ENCODE results near the gene CLCN4. TPM values are rescaled to one million over a fixed set of nuclear protein-coding genes. Genes with fewer than 3 reads are reported as not detected.

Gene CLCN4
- total RNA-seq (2014; rRNA removed; shearing (Covaris generic); ENCODE audit: low replicate concordance): 2.3 and 7.1 TPM in 2 replicates

GRCh38 chrX:10156199-10157031 is at the start of gene CLCN4:
CLCN4 (plus strand) TSS chrX:10156975; CDS start chrX:10185033, 28,058 bp downstream.
- H3K27me3 ChIP-seq: no peaks in the 10 kb centered on the region
- DNase-seq: peak; percentile 75
- peak within 1 kb of the TSS; percentile 45 for H3K4me3 ChIP-seq
- H3K9me3 ChIP-seq: no peaks in the 10 kb centered on the region
- no peaks in the 10 kb centered on the region for H3K36me3 ChIP-seq

- DNase-seq: no peak
- Histone ChIP-seq H3K4me3 (no peak overlapping the region), H3K27me3 (no peaks in the 10 kb centered on the region), H3K36me3 (no peaks in the 10 kb centered on the region), H3K9me3 (no peaks in the 10 kb centered on the region)
These were observed 49.3 kb upstream of the CLCN4 start for GRCh38 chrX:10107483-10107882.

DNA sequence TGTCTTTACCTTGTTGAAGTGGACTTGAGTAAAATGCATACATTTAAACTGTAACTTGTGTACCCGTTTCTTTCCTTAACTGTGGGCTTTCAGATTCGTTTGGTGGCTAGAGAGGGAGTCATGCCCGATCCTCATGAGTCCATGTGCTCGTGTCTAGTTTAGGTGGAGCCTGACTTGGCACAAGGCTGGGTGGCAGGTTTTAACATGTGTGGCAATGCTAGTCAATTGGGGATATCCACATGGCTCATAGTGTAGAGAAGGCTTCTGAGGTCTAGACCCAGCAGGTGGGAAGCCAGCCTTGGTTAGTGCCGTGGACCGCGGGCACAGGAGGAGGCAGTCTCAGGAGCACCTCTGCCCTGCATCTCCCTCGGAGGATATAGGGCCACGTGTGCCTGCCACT is 48.5 kb upstream of the CLCN4 start:
- DNase-seq: no peak
- Histone ChIP-seq H3K9me3 (no peaks in the 10 kb centered on the region), H3K4me3 (no peak overlapping the region), H3K27me3 (no peaks in the 10 kb centered on the region), H3K36me3 (no peaks in the 10 kb centered on the region)

GRCh38 chrX:10109695-10110094 is 47.1 kb upstream of the CLCN4 start:
- Histone ChIP-seq H3K36me3 (no peaks in the 10 kb centered on the region), H3K4me3 (no peak overlapping the region), H3K27me3 (no peaks in the 10 kb centered on the region), H3K9me3 (no peaks in the 10 kb centered on the region)
- no peak for DNase-seq

DNA sequence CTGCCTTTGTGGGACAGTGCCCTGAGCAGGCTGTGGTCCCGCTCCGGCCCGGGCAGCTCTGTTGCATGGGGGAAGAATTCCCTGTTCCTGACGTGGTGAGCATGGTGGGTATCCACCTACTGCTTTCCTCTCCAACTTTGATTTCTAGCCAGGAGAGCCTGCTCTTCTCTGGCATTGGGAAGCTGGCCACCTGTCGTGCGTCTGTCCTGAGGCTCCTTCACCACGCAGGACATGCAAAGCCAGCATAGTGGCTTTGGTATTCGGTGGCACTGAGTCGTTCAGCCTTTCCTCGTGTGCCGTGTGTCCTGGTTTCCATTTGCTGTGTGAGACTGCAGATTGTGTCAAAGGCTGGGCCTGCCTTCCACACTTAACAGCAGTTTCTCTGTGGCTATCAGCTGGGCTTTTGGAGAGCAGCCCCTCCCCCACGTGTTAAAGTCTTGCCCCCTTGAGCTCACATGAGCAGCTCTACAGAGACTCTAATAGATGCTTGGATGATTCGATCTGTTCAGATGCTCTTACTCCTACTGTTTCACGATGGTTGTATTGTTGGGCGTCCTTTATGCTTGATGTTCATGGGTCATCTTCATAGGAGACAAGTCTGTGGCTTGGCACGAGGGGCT is 46.3 kb upstream of the CLCN4 start:
- H3K9me3 ChIP-seq: no peaks in the 10 kb centered on the region
- DNase-seq: no peak
- H3K36me3 ChIP-seq: no peaks in the 10 kb centered on the region

DNA sequence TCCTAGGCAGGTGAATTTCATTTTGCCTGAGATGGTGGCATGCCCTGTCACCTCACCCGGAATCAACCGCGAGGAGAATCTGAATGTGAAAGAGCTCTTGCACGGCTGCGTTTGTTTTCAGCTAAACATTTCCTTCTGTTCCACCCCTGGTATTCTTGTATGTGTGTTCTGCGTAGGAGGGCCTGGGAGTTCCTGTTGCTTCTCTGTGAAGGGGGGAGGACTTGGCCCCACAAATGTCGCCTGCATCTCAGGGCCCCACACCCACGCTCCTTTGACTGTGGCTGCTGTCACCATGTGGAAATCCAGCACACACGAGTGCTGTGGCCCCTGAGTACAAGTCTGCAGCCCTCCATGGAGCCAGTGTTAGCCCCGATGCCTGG is 45.8 kb upstream of the CLCN4 start:
- H3K27me3 ChIP-seq: no peaks in the 10 kb centered on the region
- H3K9me3 ChIP-seq: no peaks in the 10 kb centered on the region
- DNase-seq: no peak
- H3K36me3 ChIP-seq: no peaks in the 10 kb centered on the region
- H3K4me3 ChIP-seq: no peak overlapping the region

More for the DNA sequence above, 46.3 kb upstream of the CLCN4 start:
- Histone ChIP-seq H3K4me3 (no peak overlapping the region), H3K27me3 (no peaks in the 10 kb centered on the region)

GRCh38 chrX:10111364-10112148 is 45.2 kb upstream of the CLCN4 start:
- no peak for DNase-seq
- Histone ChIP-seq H3K36me3 (peaks cover 1% of the 10 kb centered on the region; the same call in 1 of the 2 replicates), H3K4me3 (no peak overlapping the region), H3K27me3 (no peaks in the 10 kb centered on the region), H3K9me3 (no peaks in the 10 kb centered on the region)

DNA sequence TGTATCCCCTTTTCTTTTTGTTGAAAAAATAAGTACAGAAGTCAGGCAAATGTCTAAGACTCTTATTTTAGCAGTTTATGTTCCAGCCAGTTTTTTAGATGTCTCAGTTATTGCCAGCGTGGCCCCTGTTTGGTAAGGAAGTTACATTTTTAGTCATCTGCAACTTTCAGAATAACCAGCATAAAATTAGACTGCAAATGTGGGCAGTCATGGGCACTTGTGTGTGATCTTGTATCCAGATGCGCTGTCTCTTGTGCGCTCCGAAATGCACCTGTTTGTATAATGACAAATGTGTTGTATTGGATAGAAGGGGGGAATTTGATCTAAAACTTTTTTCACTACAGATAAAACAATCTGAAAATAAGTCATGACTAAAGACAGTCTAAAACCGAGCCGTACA is 44.3 kb upstream of the CLCN4 start:
- H3K27me3 ChIP-seq: no peaks in the 10 kb centered on the region
- DNase-seq: no peak
- no peak overlapping the region for H3K4me3 ChIP-seq
- H3K9me3 ChIP-seq: peaks cover 1% of the 10 kb centered on the region
- H3K36me3 ChIP-seq: peaks cover 2% of the 10 kb centered on the region; the same call in 1 of the 2 replicates

DNA sequence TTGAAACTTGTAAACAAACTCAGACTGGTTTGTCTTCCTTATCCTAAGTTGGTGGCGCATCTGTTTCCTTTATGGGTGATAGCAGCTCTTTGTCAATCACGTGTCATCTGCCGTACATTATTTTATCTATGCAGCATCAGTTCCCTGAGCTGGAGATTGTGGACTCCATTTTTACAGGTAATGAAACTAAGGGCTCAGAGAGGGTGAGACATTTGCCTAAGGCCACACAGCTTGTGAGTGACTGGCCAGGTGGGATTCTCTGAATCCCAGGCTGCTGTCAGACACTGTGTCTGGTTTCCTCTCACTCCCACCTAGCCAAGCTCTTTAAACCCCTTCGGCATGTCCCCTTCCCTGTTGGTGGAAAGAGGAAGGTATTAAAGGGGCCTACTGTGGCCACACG is 41.7 kb upstream of the CLCN4 start:
- H3K9me3 ChIP-seq: peaks cover 21% of the 10 kb centered on the region

GRCh38 chrX:10117301-10117700 is 39.5 kb upstream of the CLCN4 start:
- H3K9me3 ChIP-seq: peaks cover 24% of the 10 kb centered on the region
- H3K36me3 ChIP-seq: peaks cover 21% of the 10 kb centered on the region
- no peaks in the 10 kb centered on the region for H3K27me3 ChIP-seq
- no peak for DNase-seq
- no peak overlapping the region for H3K4me3 ChIP-seq

More for the DNA sequence above, 41.7 kb upstream of the CLCN4 start:
- H3K36me3 ChIP-seq: peaks cover 21% of the 10 kb centered on the region
- no peaks in the 10 kb centered on the region for H3K27me3 ChIP-seq
- no peak overlapping the region for H3K4me3 ChIP-seq
- DNase-seq: no peak

GRCh38 chrX:10117864-10118377 is 38.9 kb upstream of the CLCN4 start:
- no peak for DNase-seq
- H3K36me3 ChIP-seq: peaks cover 21% of the 10 kb centered on the region
- no peak overlapping the region for H3K4me3 ChIP-seq
- peaks cover 24% of the 10 kb centered on the region for H3K9me3 ChIP-seq
- no peaks in the 10 kb centered on the region for H3K27me3 ChIP-seq

- Histone ChIP-seq H3K9me3 (peaks cover 24% of the 10 kb centered on the region), H3K27me3 (no peaks in the 10 kb centered on the region), H3K4me3 (no peak overlapping the region), H3K36me3 (peaks cover 21% of the 10 kb centered on the region)
- no peak for DNase-seq
These were observed 38.2 kb upstream of the CLCN4 start for GRCh38 chrX:10118530-10118929.

- H3K4me3 ChIP-seq: no peak overlapping the region
- H3K9me3 ChIP-seq: peaks cover 24% of the 10 kb centered on the region
- DNase-seq: peak; percentile 6
- H3K27me3 ChIP-seq: no peaks in the 10 kb centered on the region
- H3K36me3 ChIP-seq: peaks cover 21% of the 10 kb centered on the region
These were observed 37.3 kb upstream of the CLCN4 start for GRCh38 chrX:10119399-10119990.

DNA sequence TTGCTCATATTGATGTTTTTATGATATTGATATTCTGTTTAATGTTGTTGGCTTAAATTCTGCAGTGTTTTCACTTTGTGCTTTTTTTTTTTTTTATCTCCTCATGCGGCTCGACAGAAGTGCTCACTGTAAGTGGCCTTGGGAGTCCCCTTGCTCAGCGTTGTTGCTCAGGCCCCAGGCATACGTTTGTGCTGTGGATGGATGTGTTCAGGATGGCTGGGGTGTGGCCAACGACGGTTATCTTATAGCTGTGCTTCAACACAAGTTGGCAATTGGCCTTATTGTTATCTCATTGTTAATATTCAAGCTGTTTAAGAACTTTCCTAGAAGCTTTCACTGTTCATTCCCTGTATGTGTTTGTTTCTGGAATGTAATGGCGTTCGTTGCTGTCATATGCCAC is 36.4 kb upstream of the CLCN4 start:
- DNase-seq: no peak
- Histone ChIP-seq H3K27me3 (no peaks in the 10 kb centered on the region), H3K36me3 (peaks cover 21% of the 10 kb centered on the region), H3K4me3 (no peak overlapping the region), H3K9me3 (peaks cover 24% of the 10 kb centered on the region)

DNA sequence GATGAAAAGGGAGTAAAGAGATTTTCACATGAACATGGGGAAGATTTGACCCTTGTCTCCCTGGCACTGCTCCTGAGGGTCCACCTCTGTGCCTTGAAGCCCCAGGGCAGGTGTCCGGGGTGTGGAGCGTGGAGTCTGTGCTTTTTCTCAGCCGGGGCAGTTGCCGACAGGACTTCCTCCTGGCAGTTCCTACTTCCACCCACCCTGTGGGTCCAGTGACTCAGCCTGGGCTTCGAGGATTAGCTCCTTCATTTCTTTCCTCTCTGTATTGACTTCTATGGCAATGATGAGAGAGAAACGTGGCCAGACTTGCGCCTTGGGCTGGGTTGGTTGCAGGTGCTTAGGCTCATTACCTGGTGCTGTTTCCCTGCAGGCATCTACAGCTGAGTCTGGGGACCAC is 35.9 kb upstream of the CLCN4 start:
- Histone ChIP-seq H3K9me3 (peaks cover 24% of the 10 kb centered on the region), H3K36me3 (peaks cover 21% of the 10 kb centered on the region), H3K27me3 (no peaks in the 10 kb centered on the region), H3K4me3 (no peak overlapping the region)
- no peak for DNase-seq

GRCh38 chrX:10121787-10122186 is 35.0 kb upstream of the CLCN4 start:
- no peak overlapping the region for H3K4me3 ChIP-seq
- no peaks in the 10 kb centered on the region for H3K27me3 ChIP-seq
- DNase-seq: no peak
- peaks cover 24% of the 10 kb centered on the region for H3K9me3 ChIP-seq
- peaks cover 19% of the 10 kb centered on the region for H3K36me3 ChIP-seq

Data from MG63 (cell line).